HG03520 (cell line): ENCODE measurements around the gene GARIN5B.

Experiments used
- ATAC-seq: cut with Tn5 transposase; IDR thresholded peaks from one replicate; pipeline ENCODE4 v1.9.1; 2021; ENCODE audit warnings: mild to moderate bottlenecking, moderate library complexity; ENCODE audit not compliant: unreplicated experiment

The GARIN5B gene

GRCh38 chr19:55389386-55390317 is 26.6 kb upstream of the GARIN5B start:
- no peak for ATAC-seq

GRCh38 chr19:55387736-55388497 is 24.9 kb upstream of the GARIN5B start:
- ATAC-seq = no peak

- no peak for ATAC-seq
These were observed 23.5 kb upstream of the GARIN5B start for GRCh38 chr19:55386493-55386971.

- peak; percentile 59 for ATAC-seq
These were observed 22.8 kb upstream of the GARIN5B start, which contains the start of gene RPL28 for GRCh38 chr19:55385724-55386492. Gene RPL28, plus strand, starts transcription at chr19:55385932. Its CDS starts 426 bp downstream, at chr19:55386358.

GRCh38 chr19:55384920-55385723 is 22.1 kb upstream of the GARIN5B start:
- peak; percentile 47 for ATAC-seq

- no peak for ATAC-seq
These were observed 21.3 kb upstream of the GARIN5B start, which contains the start of gene TMEM238 for GRCh38 chr19:55384131-55384919. Gene TMEM238, minus strand, starts transcription at chr19:55384292. Its CDS starts 33 bp downstream, at chr19:55384259.

- ATAC-seq = no peak
These were observed 20.4 kb upstream of the GARIN5B start for GRCh38 chr19:55383279-55384130.

GRCh38 chr19:55382522-55383054 is 19.5 kb upstream of the GARIN5B start:
- no peak for ATAC-seq

- no peak for ATAC-seq
These were observed 19.0 kb upstream of the GARIN5B start for GRCh38 chr19:55382013-55382412.

GRCh38 chr19:55379174-55379573 is 16.1 kb upstream of the GARIN5B start:
- no peak for ATAC-seq

- ATAC-seq = no peak
These were observed 14.5 kb upstream of the GARIN5B start for GRCh38 chr19:55377356-55378131.

GRCh38 chr19:55376241-55376933 is 13.3 kb upstream of the GARIN5B start, which contains the start of gene TMEM190:
Gene TMEM190, plus strand, starts transcription at chr19:55376826. Its CDS starts 28 bp downstream, at chr19:55376854.
- ATAC-seq = no peak

GRCh38 chr19:55373993-55374757 is 11.1 kb upstream of the GARIN5B start:
- ATAC-seq = no peak

GRCh38 chr19:55373306-55373992 is 10.4 kb upstream of the GARIN5B start:
- ATAC-seq = no peak
